ENCODE data around the gene CFAP100.
A peak's percentile ranks its signal among the peaks of the same experiment; 100 is the strongest.

CFAP100 gene

GRCh38 chr3:126360714-126361060, 34.0 kb upstream of the CFAP100 start:
- no peak overlapping the region for H3K27ac ChIP-seq (ENCODE audit: low read length)
- peaks cover 7% of the 10 kb centered on the region; the same call in 1 of the 2 replicates for H3K4me1 ChIP-seq (ENCODE audit: low read length)
- no peak overlapping the region for H2AFZ ChIP-seq (ENCODE audit: low read length)
- H3F3A ChIP-seq (ENCODE audit: insufficient read depth, low read length) = peaks cover 11% of the 10 kb centered on the region
- no peaks in the 10 kb centered on the region for H3K9me2 ChIP-seq (replicated peaks; ENCODE audit: insufficient read depth, low read length)
- H3K4me3 ChIP-seq (ENCODE audit: low read length) = no peak overlapping the region
- H3K36me3 ChIP-seq (replicated peaks; ENCODE audit: insufficient read depth, low read length) = no peaks in the 10 kb centered on the region
- no peak overlapping the region for H3K9ac ChIP-seq (ENCODE audit: low read length)
- no peak overlapping the region for H3K4me2 ChIP-seq (ENCODE audit: low read depth, low read length)
- H3K79me2 ChIP-seq (ENCODE audit: low read length) = peaks cover 7% of the 10 kb centered on the region
- no peak for DNase-seq
- no peak for TF ChIP-seq CTCF (IDR thresholded peaks at IDR 0.05; ENCODE audit: low read length)
- no peak for TF ChIP-seq EZH2phosphoT487 (IDR thresholded peaks at IDR 0.05; ENCODE audit: low read length)
- TF ChIP-seq EZH2 (optimal IDR thresholded peaks at IDR 0.05; ENCODE audit: low read depth, low read length) = no peak
- H3K27me3 ChIP-seq (replicated peaks; ENCODE audit: insufficient read depth, low read length) = no peaks in the 10 kb centered on the region
- H4K20me1 ChIP-seq (ENCODE audit: insufficient read depth, low read length) = no peaks in the 10 kb centered on the region
- no peaks in the 10 kb centered on the region for H3K9me3 ChIP-seq (replicated peaks; ENCODE audit: insufficient read depth, low read length)

- TF ChIP-seq CTCF (IDR thresholded peaks at IDR 0.05; ENCODE audit: low read length) = no peak
- no peak for TF ChIP-seq EZH2phosphoT487 (IDR thresholded peaks at IDR 0.05; ENCODE audit: low read length)
- TF ChIP-seq EZH2 (optimal IDR thresholded peaks at IDR 0.05; ENCODE audit: low read depth, low read length) = no peak
- Histone ChIP-seq H3K9me2 (replicated peaks; ENCODE audit: insufficient read depth, low read length) (no peaks in the 10 kb centered on the region), H3K27ac (ENCODE audit: low read length) (no peak overlapping the region), H3K4me2 (ENCODE audit: low read depth, low read length) (no peak overlapping the region), H3K4me3 (ENCODE audit: low read length) (no peak overlapping the region), H4K20me1 (ENCODE audit: insufficient read depth, low read length) (no peaks in the 10 kb centered on the region), H3K4me1 (ENCODE audit: low read length) (peaks cover 7% of the 10 kb centered on the region; the same call in 1 of the 2 replicates), H2AFZ (ENCODE audit: low read length) (no peak overlapping the region), H3F3A (ENCODE audit: insufficient read depth, low read length) (peaks cover 9% of the 10 kb centered on the region), H3K79me2 (ENCODE audit: low read length) (peaks cover 6% of the 10 kb centered on the region), H3K36me3 (replicated peaks; ENCODE audit: insufficient read depth, low read length) (no peaks in the 10 kb centered on the region), H3K9me3 (replicated peaks; ENCODE audit: insufficient read depth, low read length) (no peaks in the 10 kb centered on the region), H3K9ac (ENCODE audit: low read length) (no peak overlapping the region), H3K27me3 (replicated peaks; ENCODE audit: insufficient read depth, low read length) (no peaks in the 10 kb centered on the region)
- DNase-seq = no peak
Observed at GRCh38 chr3:126361211-126361610, 33.5 kb upstream of the CFAP100 start.

- Histone ChIP-seq H3K27me3 (replicated peaks; ENCODE audit: insufficient read depth, low read length) (no peaks in the 10 kb centered on the region), H3K36me3 (replicated peaks; ENCODE audit: insufficient read depth, low read length) (no peaks in the 10 kb centered on the region), H3K9me2 (replicated peaks; ENCODE audit: insufficient read depth, low read length) (no peaks in the 10 kb centered on the region), H3K4me3 (ENCODE audit: low read length) (no peak overlapping the region), H3K27ac (ENCODE audit: low read length) (no peak overlapping the region), H3K79me2 (ENCODE audit: low read length) (no peaks in the 10 kb centered on the region), H3K9me3 (replicated peaks; ENCODE audit: insufficient read depth, low read length) (no peaks in the 10 kb centered on the region), H3F3A (ENCODE audit: insufficient read depth, low read length) (no peaks in the 10 kb centered on the region), H3K4me1 (ENCODE audit: low read length) (no peaks in the 10 kb centered on the region), H4K20me1 (ENCODE audit: insufficient read depth, low read length) (no peaks in the 10 kb centered on the region), H3K9ac (ENCODE audit: low read length) (no peak overlapping the region), H2AFZ (ENCODE audit: low read length) (no peak overlapping the region), H3K4me2 (ENCODE audit: low read depth, low read length) (no peak overlapping the region)
- peak; percentile 5 for DNase-seq
- TF ChIP-seq EZH2 (optimal IDR thresholded peaks at IDR 0.05; ENCODE audit: low read depth, low read length) = no peak
- TF ChIP-seq CTCF (IDR thresholded peaks at IDR 0.05; ENCODE audit: low read length) = no peak
Observed at GRCh38 chr3:126364130-126364695, 30.5 kb upstream of the CFAP100 start.

All from MM.1S (cell line).